ENCODE data around the gene LRP1.

DNA sequence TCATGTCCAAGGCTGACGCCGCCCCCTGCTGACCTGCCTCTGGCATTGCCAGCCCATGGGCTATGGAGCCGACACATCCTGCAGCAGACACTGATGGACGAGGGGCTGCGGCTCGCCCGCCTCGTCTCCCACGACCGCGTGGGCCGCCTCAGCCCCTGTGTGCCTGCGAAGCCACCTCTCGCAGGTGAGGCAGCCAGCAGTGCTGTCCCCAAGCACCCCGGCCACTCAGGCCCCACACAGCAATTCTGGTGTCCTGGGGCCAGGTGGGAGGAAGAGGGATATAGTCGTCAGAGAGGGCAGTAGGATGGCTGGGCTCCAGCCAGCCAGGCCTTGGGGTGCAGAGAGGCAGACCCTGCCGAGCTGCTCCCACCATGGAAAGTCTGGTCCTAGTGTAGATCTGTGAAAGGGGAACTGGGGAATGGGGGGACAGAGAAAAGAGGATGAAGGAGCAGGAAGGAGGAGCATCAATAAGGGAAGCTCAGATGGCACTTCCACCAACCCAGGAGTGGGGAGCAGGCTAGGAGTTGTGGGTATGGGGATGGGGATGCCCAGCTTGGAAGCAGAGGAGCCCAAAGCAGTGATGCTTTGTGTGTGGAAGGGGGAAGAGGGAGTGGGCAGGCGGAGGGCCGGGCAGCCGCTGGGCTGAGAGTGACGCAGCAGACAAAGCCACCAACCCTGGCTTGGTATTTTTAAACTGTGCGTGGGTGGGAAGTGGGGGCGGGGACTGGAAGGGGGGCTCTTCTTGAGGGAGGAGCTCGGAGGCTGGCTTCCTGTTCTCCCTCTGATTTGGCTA, 34.7 kb upstream of the LRP1 start:
- TF ChIP-seq EZH2 (IDR thresholded peaks at IDR 0.05) = no peak
- peak; percentile 58; the same call in 1 of the 2 replicates for TF ChIP-seq POLR2AphosphoS5 (IDR thresholded peaks at IDR 0.05; ENCODE audit: borderline replicate concordance, low read depth, low read length)

Data from SK-N-MC (cell line).